ENCODE measurements around the gene ACTR3.

DNA sequence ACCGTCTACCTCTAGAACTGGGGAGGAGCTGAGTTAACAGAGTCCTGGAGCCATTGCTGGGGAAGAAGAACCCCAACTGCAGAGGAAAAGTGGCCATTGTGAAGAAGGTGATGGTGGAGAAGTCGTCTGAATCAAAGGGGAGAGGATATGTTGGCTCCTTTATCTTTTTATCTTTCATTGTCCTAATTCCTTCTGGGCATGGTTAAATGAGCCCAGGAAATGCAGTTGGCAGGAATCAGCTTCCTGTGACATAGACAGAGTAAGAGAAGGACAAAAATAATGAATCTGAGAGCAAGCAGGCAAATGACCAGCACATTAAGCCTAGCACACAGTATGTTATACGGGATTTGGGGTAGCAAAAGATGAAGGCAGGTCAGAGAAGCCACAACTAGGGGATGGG is 16.0 kb upstream of the ACTR3 start:
- no peak for TF ChIP-seq CTCF (conservative IDR thresholded peaks at IDR 0.05; ENCODE audit: low read depth, low read length)
- TF ChIP-seq POLR2A (IDR thresholded peaks at IDR 0.05; ENCODE audit: low read depth, low read length) = no peak
- TF ChIP-seq RFX5 (IDR thresholded peaks at IDR 0.05; ENCODE audit: low read depth, low read length) = no peak
